Right ventricle myocardium superior (tissue), 1 donor: ENCODE results near the gene DPF3. TPM values are rescaled to one million over a fixed set of nuclear protein-coding genes. Genes with fewer than 3 reads are reported as not detected.

ENCODE experiments used
- ATAC-seq: fragments of 200-7000 bp; cut with Tn5 transposase; one replicate; pipeline ENCODE4 v1.9.1; 2020; ENCODE audit warnings: mild to moderate bottlenecking; ENCODE audit not compliant: poor library complexity
- DNase-seq: peaks from one replicate; pipeline ENCODE4 v3.0.0-alpha.2; 2020
- intact Hi-C: fragments of 100-400 bp; cut with DNase I; formaldehyde crosslinking; loops from one replicate; pipeline ENCODE4 v1.11.2; 2022
- total RNA-seq: library from RNA; stranded (reverse); fragmentation: NEBNext Ultra II Directional; extraction: Animal tissue kit (Norgen Biotek cat#: 25700); gene quantifications from one replicate; pipeline ENCODE4 v1.2.1, GENCODE V29; 2021
- donor health status: DM: no; HTN: yes; CAD: no; lungs with severe emphysema.

DPF3 gene
- total RNA-seq, 1 donor from 2014 or later: 25.0 TPM

DNA sequence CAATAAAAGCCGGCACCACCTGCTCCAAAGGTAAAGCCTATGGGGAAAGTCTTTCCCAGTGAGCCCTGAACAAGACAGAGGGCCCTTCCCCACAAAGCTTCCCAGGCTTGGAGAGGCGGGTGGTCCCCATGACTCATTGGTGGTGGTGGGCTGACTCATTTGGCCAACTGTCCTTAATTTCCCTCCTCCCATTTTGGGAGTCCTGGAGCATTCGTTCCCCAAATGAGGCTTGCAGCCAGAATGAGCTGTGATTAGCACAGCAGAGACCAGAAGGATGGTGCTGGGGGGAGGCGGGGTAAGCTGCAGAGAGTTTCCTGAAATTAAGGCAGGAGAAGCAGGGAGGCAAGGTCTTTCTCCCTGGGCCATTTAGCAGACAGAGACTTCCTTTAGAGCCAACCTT is 241.7 kb downstream of the DPF3 start:
- DNase-seq (no peak), ATAC-seq (no peak)
- intact Hi-C loops: no loop called here

DNA sequence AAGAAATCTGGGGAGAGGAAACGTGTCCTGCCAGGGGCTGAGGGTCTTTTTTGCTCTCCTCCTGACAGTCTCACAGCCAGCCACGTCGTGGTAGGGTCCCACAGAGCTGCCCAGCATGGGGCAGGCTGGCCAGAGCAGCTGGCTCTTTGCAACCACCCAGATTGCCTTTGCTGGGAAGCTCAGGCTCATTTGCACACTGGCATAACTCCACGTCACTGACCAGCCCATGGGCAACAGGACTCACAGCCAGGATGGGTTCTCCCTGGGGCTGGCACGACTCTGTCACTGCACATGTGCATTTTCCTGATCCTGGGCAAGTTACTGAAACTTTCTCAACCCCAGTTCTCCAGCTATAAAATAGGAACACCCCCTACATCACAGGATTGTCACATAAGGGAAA is 242.2 kb downstream of the DPF3 start:
- DNase-seq (no peak), ATAC-seq (no peak)
- intact Hi-C loops: no loop called here

DNA sequence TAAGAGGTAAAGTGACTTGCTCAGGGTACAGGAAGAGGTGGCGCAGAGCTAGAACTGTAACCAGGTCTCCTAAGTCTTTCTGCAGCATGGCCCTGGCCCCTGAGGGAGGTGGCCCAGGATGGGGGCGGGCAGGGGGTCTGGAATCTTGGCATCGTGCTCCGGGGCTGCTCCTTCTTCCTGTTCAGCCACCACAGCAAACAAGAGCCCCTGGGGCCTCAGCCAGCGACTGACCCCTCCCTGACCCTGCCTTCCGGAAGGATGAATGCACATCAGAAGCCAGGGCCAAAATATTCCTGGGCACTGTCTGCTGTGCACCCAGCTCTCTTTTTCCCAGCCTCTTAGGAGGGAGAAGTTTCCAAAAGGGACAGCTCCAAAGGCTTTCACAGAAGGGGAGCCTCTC is 242.8 kb downstream of the DPF3 start:
- intact Hi-C loops: no loop called here
- no peak for DNase-seq
- ATAC-seq: no peak

DNA sequence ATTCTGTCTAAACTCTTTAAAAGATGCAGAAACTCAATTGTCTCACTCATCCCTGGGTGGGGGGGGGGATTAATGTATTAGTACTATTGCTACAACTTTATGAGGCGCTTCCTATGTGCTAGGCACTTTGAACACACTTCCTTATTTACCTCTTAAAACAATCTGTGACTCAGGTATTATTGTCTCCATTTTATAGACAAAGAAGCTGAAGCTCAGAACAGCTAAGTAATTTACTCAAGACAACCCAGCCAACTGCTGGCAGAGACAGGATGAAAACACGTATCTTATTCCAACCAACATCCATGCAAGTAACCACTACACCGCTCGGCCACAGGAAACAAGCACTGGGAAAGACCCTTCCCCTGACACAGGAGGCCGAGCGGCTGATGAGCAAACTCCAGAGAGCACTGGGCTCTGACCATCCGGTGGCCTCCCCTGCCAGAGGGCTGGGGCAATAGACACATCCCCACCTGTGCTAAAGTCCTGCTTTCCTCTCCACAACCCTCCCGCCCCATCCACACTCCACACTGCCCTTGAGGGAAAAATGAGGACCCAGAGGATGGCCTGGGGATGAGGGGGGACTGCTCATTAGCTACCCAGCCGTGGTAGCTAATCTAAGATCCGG is 244.2 kb downstream of the DPF3 start:
- no peak for ATAC-seq
- intact Hi-C loops: no loop called here
- no peak for DNase-seq

DNA sequence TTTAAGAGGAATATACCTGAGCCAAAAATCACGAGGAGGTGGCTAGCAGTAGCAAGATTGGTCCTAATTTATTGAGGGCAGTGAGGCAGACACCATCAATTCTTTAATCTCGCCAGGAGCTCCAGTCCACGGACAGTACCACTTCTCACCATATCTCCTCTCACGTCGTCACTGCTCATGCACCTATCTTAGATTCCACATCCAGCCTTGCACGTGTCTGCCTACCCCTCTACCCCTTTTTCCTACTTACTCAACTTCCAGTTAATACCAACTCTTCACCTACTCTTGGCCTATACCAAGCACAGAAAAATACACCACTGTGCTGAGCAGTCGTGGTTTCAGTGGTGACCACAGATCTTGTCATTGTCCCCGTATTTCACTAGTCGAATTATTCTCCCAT is 246.1 kb downstream of the DPF3 start:
- no peak for DNase-seq
- intact Hi-C loops: no loop called here
- ATAC-seq: no peak

DNA sequence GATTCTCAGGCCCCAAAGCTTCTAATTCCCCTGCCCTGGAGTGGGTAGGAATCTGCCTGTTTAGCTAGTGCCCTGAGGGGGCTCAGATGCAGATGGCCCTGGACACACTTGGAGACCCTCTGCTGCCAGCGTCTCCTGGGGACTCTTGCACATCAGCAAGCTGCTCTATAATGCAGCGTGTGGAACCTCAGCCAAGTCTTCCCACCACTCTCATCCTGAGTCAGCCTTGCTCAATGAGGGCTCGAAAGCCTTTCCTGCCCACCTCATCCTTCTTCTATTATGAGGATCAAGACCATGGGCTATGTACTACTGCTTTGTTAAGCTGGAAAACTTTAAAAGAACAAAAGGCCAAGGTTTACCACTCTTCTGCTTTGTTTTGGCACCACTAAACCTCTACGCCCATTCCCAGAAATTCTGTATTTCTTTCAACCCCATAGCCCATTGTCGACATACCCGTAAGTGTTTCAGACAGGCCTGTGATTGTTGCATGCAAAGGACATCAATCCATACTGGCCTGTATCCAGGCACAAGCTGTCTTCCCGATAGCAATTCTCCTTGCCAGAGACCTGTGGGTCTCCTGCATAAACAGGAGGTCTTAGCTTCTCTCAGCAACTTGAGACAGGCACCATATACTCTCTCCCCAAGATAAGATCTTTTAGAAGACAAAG is 246.9 kb downstream of the DPF3 start:
- DNase-seq (no peak), ATAC-seq (no peak)
- intact Hi-C loops: no loop called here

DNA sequence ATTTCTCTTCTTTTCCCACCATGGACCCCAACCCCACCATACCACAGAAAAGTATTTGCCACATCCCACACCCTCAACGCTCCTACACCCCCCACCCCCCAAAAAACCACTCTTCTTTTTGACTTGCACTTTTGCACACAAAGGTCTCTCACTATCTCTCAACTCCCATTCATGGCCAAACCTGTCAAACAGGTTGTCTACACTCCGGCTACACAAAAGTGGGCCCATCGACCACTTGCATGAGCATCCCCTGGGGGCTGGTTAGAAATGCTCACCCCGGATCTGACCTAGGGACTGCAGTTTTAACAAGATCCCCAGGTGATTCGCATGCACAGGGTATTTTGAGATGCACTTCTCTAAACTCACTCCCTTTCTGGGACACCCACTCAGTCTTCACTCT is 248.2 kb downstream of the DPF3 start:
- no peak for DNase-seq
- ATAC-seq: no peak
- intact Hi-C loops: no loop called here

DNA sequence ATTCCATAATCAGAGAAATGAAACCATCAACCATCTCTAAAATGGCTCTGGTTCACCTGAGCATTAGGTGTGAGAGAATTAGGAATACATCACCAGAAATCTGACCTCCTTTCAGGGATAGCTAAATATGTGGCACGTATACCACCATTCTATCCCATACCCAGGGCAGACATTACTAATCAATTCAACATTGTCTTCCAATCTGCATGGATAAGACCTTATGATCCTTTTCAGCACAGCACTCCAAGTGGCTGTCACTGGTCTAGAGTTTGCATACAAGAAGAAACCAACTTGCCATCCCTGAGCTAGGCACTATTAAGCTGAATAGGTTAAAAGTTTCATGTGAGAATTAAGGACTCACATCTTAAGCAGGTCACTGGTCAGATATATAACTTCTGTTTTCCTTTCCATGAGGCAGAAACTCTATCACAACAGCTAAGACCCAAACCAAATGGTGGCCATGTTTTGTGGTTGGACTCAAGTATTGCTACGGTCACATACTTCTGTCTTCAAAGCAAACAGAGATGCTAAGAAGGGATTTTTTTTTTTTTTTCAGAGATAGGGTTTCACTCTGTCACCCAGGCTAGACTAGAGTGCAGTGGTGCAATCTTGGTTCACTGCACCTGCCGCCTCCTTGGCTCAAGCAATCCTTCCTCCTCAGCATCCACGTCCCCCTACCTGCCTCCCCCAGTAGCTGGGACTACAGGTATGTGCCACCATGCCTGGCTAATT is 249.0 kb downstream of the DPF3 start:
- intact Hi-C loops: no loop called here
- ATAC-seq (no peak), DNase-seq (no peak)

DNA sequence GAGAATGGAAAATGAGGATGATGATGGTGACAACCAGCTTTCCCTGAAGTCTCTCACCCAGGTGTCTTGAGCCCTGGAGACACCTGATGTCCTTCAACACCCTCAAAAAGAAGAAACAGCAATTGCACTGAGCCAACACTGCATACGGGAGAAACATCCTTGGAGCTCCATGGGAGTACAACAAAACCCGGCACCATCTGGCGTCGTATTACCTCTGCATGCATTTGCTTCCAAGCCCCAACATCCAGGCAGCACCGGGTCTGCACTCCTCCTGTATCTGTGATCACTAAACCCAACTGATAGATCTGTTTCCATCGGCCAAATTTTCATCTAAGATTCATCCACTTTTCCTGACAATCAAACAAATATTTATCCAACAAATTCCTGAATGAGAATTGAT is 249.9 kb downstream of the DPF3 start:
- intact Hi-C loops: no loop called here
- DNase-seq: no peak
- no peak for ATAC-seq

DNA sequence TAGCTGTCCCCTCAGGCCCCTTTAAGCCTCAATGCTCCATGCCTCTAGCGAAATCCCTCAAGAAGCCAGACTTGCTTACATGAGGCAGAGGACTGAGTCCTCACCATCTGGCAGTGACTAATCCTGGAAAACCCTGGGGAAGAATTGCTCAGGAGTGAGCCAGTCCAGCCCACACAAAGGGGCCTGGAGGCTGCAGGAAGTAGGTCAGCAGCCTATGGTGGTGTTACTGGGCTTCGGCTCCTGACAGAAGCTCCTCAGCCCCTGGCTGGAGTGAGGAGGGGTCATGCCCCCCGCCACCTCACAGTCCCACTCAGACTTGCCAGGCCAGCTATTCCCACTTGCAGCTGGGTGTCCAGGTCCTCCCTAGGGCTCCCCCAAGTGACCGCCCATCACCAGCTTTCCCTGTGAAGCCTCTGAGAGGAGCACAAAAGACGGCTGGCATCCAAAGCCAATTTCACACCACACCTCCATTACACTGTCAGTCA is 250.5 kb downstream of the DPF3 start:
- peak; percentile 46 for DNase-seq
- intact Hi-C loops: no loop called here
- ATAC-seq: peak; percentile 85

DNA sequence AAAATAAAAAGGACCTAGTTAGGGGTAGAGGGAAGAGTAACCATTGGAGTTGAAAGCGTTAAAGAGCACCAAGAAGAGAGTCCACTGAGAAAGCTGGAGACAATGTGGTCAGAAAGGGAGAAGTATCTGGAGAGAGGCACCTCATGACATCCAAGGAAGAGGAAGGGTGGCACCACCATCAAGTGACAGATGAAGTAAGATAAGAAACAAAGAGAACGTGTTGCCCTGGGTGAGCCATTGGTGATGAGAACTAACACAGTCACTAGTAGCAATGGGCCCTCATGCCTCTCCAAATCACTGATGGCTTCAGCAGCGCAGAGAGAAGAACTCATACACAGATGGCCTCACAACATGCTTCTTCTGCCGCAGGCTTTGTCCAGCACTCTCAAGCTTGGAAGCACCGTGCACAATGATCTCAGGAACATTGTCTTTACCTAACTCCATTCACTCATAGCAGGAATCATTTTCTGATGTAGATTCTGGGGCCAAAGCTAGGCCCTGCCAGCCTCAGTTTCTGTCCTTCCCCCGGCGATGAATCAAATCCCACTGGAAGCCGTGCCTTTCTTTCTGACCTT is 252.9 kb downstream of the DPF3 start:
- intact Hi-C loops: no loop called here
- DNase-seq: no peak

DNA sequence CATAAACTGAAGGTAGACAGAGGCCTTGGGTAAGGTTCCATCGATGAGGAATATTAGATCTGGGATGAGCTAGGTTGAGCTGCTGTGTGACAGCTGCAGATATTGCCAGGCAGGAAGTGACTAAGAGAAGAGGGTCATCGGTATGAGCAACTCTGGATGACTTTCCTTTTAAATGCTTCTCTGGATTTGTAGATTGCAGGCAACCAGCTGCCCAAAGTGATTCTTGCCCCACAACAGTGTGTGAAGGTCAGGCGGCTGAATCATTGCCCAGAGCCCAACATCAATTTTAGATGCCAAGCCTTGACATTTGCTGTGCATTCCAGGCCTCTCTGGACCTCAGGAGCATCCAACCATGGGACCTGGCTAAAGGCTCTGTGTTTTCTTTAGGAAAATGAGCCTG is 255.9 kb downstream of the DPF3 start:
- no peak for DNase-seq
- intact Hi-C loops: no loop called here
- no peak for ATAC-seq

More for the DNA sequence above, 252.9 kb downstream of the DPF3 start:
- no peak for ATAC-seq

DNA sequence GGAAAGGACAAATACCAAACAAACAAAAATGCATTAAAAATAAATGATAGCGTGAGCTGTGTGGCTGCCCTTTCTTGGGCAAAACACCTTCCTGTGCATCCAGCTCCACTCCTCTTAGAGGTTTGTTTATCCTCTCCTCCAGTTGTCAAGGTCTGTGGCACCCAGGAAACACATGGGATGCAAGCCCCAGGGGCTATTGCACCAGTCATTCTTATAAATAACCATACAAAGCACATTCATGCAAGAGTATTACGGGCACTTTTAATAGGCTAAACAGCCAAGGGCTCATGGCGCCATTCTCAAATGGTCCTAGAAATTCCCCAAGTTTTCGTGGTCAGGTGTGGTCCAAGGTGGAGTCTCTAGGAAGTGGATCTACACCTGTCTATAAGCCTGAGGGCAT is 257.0 kb downstream of the DPF3 start:
- no peak for DNase-seq
- no peak for ATAC-seq
- intact Hi-C loops: no loop called here

DNA sequence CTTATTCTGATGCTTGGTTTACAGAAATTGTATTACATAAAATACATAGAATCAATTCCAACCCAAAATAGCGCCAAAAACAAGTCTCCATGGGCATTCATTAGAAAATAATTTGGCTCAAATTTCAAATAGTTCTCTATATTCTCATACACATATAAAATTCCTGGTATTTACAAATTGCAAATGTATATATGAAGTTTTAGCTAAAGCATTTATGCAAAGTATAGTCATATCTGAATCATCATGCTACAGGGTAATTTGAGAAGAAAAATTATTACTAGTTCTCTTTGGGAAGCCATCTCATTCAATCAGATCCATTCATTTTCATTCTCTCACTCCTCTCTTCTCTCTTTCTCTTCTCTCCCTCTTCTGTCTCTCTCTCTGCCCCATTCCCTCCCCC is 257.8 kb downstream of the DPF3 start:
- no peak for DNase-seq
- ATAC-seq: no peak
- intact Hi-C loops: no loop called here

DNA sequence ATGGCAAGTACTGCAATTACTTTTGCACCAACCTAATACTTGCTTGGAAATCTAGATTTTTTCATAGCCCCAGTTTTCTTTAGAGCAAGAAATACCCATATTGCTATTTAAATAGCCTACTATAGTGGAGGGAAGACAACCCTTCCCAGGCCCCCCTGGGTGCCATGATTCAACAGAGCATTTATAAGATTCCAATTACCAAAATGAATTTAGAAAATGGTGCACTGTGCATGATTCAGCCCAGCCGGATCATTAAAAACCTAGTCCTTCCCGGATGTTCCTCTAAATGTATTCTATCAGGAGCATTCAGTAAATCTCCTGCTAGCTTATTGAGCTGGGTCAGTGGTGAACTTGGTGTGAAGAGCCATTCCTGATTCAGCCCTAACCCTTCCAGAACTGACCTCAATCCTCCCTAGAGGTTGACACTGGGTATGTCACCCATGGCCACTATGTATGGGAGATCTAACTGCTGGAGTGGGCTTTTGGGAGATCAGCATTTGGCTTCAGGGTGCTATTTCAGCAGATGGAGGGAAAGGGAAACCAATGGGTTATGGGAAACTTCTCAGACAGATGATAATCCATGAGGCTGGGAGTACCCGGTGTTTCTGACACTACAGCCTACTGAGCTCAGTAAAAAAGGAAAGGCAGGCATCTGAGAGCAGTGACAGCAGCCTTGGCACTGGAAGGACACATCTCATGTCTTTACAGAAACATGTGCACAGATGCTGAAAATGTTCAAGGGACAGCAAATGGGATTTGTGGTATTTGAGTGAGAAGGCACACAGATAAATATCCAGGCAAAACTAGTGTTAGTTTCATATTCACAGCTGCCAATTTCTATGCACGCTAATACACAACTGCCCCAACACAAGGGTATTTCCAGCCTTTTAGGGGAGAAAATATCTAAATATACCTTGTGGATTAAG is 258.9 kb downstream of the DPF3 start:
- intact Hi-C loops: no loop called here
- ATAC-seq (no peak), DNase-seq (no peak)

DNA sequence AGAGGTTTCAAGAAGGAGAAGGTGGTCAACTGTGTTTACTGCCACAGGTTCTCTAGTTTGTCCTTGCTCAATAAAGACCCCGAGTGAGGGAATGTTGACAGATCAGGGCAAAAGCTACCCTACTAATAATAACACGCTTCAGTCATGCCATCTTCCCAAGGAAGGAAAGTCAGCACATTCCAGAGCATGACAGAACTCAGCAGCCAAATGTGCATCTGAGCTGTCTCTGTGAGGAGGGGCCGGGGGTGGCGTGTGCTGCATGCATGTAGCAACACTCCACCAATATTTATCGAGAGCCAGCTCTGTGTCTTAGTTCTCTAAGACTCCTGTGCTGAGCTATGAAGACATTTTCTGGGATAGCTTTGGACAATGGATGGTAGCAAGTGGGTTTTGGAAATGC is 260.4 kb downstream of the DPF3 start:
- DNase-seq (no peak), ATAC-seq (peak; percentile 52)
- intact Hi-C loops: no loop called here

DNA sequence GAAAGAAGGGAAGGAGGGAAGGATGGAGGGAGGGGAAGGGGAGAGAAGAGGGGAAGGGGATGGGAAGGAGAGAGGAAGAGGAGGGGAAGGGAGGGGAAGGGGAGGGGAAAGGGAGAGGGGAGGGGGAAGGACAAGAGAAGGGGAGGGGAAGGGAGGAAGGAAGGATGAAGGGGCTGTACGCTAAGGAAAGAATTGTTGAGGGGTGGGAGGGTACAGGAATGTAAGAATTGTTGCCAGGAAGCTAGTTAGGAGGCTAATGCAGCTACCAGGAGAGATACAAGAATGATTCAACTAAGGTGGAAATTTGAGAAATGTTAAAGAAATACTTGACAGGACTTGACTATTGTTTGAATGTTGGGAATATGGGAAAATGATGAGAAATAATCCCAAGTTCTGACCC is 261.2 kb downstream of the DPF3 start:
- DNase-seq: no peak
- intact Hi-C loops: no loop called here
- no peak for ATAC-seq

DNA sequence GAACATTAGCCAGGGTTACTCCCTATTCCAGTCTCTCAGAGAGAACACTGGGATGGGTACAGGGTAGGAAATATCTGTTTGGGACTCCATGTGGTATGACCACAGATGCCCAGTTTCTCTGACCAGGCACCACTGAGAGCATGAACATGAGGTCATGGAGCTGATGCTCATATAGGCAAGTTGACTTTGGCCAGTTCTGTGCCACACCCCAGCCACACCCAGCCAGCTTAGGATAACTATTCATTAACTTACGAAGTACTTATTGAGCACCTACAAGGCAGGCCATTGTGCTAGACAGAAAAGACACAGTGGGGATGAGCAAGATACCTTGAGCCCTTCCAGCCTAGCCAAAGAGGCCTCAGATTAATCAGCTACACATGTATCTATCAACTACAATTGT is 262.5 kb downstream of the DPF3 start:
- intact Hi-C loops: no loop called here
- DNase-seq (no peak), ATAC-seq (no peak)

DNA sequence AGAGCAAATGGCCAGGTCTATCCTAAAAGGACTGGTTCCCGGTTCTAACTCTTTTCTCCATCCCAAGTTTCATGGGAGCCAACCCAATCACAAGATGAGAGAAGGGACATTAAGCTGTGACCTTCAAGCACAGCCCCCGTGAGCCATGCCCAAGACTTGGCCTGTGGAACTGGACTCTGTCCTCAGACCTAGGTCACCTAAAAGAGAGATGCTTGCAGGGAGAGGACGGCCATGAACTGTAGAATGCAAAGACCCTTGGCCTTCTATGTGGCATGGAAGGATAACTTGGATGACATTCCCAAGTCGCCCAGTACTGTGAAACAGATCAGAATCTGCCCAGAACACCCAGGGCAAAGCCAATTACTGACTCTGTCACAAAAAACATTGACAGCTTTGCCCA is 263.5 kb downstream of the DPF3 start:
- DNase-seq (no peak), ATAC-seq (no peak)
- intact Hi-C loops: no loop called here
